PFSK-1 (cell line): ENCODE results near the gene PTPRM.

ENCODE experiments used
- FOXP2 ChIP-seq: optimal IDR thresholded peaks from 2 replicates; pipeline ENCODE3; 2011; ENCODE audit warnings: borderline replicate concordance, control low read depth, inconsistent platforms; ENCODE audit not compliant: insufficient read depth; ENCODE audit errors: extremely low read length, extremely low read depth
- POLR2AphosphoS5 ChIP-seq: IDR thresholded peaks from 2 replicates; pipeline ENCODE4 v1.6.1; 2012; ENCODE audit warnings: low read depth, mild to moderate bottlenecking, control low read depth, low read length, moderate library complexity
- SIN3A ChIP-seq: IDR thresholded peaks from 2 replicates; pipeline ENCODE4 v1.6.1; 2012; ENCODE audit warnings: mild to moderate bottlenecking, low read length, moderate library complexity, borderline replicate concordance; ENCODE audit not compliant: insufficient read depth
- TAF1 ChIP-seq: IDR thresholded peaks from 2 replicates; pipeline ENCODE4 v1.6.1; 2012; ENCODE audit warnings: low read length, control low read depth, borderline replicate concordance; ENCODE audit not compliant: insufficient read depth
- TF ChIP-seq, protein P1 (sequence below), 2 experiments: IDR thresholded peaks; 2 replicates each; pipeline versions ENCODE4 v1.6.1 to v1.8.0; 2011 to 2012; ENCODE audit warnings: low read depth in 2 of 2, low read length in 2 of 2, control low read depth in 1 of 2, inconsistent platforms in 1 of 2, mild to moderate bottlenecking in 1 of 2, moderate library complexity in 1 of 2; ENCODE audit not compliant: insufficient read depth in 1 of 2

Gene PTPRM

DNA sequence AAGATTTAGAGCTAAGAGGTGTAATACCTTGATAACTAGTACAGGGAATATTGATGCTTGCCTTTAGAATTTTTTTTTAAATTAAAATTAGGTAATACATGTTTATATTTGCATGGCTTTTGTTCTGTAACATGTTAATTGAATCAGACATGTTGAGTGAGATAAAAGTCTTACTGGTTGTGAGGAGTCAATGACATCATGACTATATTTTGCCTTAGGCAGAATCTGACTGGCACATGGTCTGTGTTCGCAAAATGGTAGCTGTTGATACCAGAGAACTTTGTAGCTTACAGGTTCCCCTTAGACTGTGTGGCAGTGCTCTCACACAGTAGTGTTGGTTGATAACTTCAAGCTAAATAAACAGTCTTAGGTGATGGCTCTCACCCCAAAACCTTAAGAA is 199.7 kb downstream of the PTPRM start:
- TF ChIP-seq FOXP2 (no peak), TAF1 (no peak), SIN3A (no peak), POLR2AphosphoS5 (no peak)
- TF ChIP-seq, protein P1, sequence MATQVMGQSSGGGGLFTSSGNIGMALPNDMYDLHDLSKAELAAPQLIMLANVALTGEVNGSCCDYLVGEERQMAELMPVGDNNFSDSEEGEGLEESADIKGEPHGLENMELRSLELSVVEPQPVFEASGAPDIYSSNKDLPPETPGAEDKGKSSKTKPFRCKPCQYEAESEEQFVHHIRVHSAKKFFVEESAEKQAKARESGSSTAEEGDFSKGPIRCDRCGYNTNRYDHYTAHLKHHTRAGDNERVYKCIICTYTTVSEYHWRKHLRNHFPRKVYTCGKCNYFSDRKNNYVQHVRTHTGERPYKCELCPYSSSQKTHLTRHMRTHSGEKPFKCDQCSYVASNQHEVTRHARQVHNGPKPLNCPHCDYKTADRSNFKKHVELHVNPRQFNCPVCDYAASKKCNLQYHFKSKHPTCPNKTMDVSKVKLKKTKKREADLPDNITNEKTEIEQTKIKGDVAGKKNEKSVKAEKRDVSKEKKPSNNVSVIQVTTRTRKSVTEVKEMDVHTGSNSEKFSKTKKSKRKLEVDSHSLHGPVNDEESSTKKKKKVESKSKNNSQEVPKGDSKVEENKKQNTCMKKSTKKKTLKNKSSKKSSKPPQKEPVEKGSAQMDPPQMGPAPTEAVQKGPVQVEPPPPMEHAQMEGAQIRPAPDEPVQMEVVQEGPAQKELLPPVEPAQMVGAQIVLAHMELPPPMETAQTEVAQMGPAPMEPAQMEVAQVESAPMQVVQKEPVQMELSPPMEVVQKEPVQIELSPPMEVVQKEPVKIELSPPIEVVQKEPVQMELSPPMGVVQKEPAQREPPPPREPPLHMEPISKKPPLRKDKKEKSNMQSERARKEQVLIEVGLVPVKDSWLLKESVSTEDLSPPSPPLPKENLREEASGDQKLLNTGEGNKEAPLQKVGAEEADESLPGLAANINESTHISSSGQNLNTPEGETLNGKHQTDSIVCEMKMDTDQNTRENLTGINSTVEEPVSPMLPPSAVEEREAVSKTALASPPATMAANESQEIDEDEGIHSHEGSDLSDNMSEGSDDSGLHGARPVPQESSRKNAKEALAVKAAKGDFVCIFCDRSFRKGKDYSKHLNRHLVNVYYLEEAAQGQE (IDR thresholded peaks at IDR 0.05; ENCODE audit: insufficient read depth in 1 of 2, low read depth in 2 of 2, low read length in 2 of 2), result no peak

DNA sequence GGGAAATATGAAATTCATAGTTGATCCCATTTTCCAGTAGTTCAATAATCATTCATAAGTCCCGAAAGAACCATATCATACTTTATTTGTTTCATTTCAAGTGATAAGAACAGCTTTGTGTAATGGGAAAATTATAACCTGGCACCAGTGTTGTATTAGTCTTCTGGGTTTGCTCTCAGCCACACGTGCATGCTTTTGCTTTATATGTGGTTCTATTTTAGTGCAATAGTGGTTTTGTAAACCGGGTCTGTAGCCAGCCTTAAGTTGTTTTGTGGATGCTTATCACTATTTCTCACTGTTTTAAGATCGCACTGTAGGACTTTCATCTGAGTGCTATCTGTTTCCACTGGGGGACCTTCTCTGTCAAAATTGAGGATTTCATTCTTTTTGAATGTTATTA is 203.8 kb downstream of the PTPRM start:
- no peak for TF ChIP-seq POLR2AphosphoS5
- TF ChIP-seq TAF1, result no peak
- no peak for TF ChIP-seq FOXP2
- no peak for TF ChIP-seq SIN3A
- TF ChIP-seq, protein P1 (IDR thresholded peaks at IDR 0.05; ENCODE audit: insufficient read depth in 1 of 2, low read depth in 2 of 2, low read length in 2 of 2), result no peak

DNA sequence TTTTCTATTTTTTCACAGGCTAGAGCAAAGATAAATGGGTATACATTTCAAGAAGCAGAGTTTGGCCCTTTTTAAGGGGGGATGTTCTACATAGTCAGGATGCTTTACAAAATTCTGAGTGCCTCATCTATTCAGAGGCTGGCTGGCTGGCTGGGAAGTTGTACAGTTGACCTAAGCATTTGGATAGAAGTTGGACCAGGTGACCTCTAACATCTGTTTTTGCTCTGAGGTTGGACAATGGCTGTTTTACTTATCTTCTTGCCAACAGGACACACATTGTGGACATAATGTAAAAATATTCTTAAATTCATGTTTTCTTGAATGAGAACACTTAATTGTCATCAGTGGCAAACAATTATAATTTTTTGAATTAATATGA is 205.4 kb downstream of the PTPRM start:
- TF ChIP-seq SIN3A, result no peak
- no peak for TF ChIP-seq FOXP2
- TF ChIP-seq, protein P1 (IDR thresholded peaks at IDR 0.05; ENCODE audit: insufficient read depth in 1 of 2, low read depth in 2 of 2, low read length in 2 of 2), result no peak
- no peak for TF ChIP-seq TAF1
- no peak for TF ChIP-seq POLR2AphosphoS5

DNA sequence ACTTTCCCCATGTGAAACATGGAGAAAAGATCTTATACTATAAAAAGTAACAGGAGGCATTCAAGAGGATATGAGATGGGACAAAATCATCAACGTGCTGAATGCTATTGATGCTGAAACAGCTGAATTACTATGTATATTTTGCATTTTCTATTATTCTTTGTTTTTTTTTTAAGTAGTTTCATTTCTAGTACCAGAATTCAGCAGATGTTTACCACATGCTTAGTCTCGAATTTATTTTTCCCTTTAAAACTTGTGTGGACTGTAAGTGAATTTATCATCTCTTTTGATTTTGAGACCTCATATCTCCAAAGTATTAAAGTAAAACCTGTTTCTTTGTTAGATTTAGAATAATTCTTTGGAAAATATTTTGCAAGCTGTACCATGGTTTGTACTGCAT is 205.8 kb downstream of the PTPRM start:
- TF ChIP-seq TAF1 (no peak), SIN3A (no peak), POLR2AphosphoS5 (no peak), FOXP2 (no peak)
- TF ChIP-seq, protein P1 (IDR thresholded peaks at IDR 0.05; ENCODE audit: insufficient read depth in 1 of 2, low read depth in 2 of 2, low read length in 2 of 2), result no peak

DNA sequence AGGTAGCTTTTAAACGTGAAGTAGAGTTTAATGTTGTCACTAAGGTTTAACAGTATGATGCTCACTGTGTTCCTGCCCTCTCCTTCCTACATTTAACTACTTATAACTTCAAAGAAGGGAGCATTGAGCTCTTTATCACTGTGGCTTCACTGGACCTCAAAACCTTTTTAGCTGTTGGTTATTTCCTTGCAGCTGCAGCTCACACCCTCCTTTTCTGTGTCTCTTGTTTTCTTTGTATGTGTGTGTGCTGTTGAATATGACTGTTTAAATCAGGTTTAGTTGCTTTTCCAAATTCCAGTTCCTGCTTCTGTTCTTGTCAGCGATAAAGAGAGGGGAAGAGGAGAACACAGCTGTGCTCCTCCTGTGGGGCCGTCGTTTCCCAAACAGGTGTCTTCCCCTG is 208.0 kb downstream of the PTPRM start:
- TF ChIP-seq FOXP2, result no peak
- no peak for TF ChIP-seq POLR2AphosphoS5
- TF ChIP-seq SIN3A, result no peak
- no peak for TF ChIP-seq TAF1
- TF ChIP-seq, protein P1 (IDR thresholded peaks at IDR 0.05; ENCODE audit: insufficient read depth in 1 of 2, low read depth in 2 of 2, low read length in 2 of 2), result no peak
